HEK293T (cell line): ENCODE measurements around the gene NUBP1.

Source experiments
- ARNT ChIP-seq: fragments of 450-650 bp; IDR thresholded peaks from 2 replicates; pipeline ENCODE4 v1.6.1; 2017; ENCODE audit warnings: mild to moderate bottlenecking
- BHLHE40 ChIP-seq: fragments of 450-650 bp; IDR thresholded peaks from 2 replicates; pipeline ENCODE4 v1.6.1; 2016; ENCODE audit warnings: mild to moderate bottlenecking, moderate library complexity, borderline replicate concordance
- CTBP1 ChIP-seq: fragments of 450-650 bp; IDR thresholded peaks from 2 replicates; pipeline ENCODE4 v1.6.1; 2016; ENCODE audit warnings: borderline replicate concordance
- ELF4 ChIP-seq: fragments of 450-650 bp; IDR thresholded peaks from 2 replicates; pipeline ENCODE4 v1.6.1; 2017; ENCODE audit warnings: antibody characterized with exemption
- FOXA1 ChIP-seq: fragments of 450-650 bp; IDR thresholded peaks from 2 replicates; pipeline ENCODE4 v1.6.1; 2016; ENCODE audit warnings: mild to moderate bottlenecking
- FOXK2 ChIP-seq: fragments of 450-650 bp; IDR thresholded peaks from 2 replicates; pipeline ENCODE4 v1.6.1; 2016; ENCODE audit warnings: mild to moderate bottlenecking
- FOXM1 ChIP-seq: fragments of 450-650 bp; IDR thresholded peaks from 2 replicates; pipeline ENCODE4 v1.6.1; 2017; ENCODE audit warnings: mild to moderate bottlenecking, borderline replicate concordance
- LEF1 ChIP-seq: fragments of 450-650 bp; IDR thresholded peaks from 2 replicates; pipeline ENCODE4 v1.6.1; 2017; ENCODE audit warnings: mild to moderate bottlenecking, borderline replicate concordance
- SP1 ChIP-seq: fragments of 450-650 bp; IDR thresholded peaks from 2 replicates; pipeline ENCODE4 v1.6.1; 2017
- SUZ12 ChIP-seq: fragments of 450-650 bp; IDR thresholded peaks from 2 replicates; pipeline ENCODE4 v1.6.1; 2016; ENCODE audit warnings: mild to moderate bottlenecking
- TARDBP ChIP-seq: fragments of 450-650 bp; IDR thresholded peaks from 2 replicates; pipeline ENCODE4 v1.6.1; 2016
- TF ChIP-seq, protein P1 (sequence below): fragments of 450-650 bp; IDR thresholded peaks from 2 replicates; pipeline ENCODE4 v1.6.1; 2016

DNA sequence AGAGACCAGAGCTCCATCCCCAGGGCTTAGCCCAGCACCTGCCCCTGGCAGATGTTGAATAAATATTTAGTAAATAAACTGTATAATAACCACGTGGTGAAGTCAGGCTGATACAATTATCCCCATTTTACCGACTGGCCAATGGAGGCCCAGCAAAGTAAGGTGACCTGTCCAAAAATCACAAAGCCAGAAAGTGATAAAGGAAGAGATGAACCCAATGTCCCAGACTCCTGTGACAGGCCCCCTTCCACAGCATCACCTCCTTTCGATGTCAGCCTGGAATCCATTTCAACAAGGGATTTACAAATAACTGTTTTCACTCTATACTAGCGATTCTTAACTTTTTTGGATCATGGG lies 69.4 kb downstream of the NUBP1 start:
- TF ChIP-seq, protein P1, sequence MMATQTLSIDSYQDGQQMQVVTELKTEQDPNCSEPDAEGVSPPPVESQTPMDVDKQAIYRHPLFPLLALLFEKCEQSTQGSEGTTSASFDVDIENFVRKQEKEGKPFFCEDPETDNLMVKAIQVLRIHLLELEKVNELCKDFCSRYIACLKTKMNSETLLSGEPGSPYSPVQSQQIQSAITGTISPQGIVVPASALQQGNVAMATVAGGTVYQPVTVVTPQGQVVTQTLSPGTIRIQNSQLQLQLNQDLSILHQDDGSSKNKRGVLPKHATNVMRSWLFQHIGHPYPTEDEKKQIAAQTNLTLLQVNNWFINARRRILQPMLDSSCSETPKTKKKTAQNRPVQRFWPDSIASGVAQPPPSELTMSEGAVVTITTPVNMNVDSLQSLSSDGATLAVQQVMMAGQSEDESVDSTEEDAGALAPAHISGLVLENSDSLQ, result no peak
- TF ChIP-seq FOXA1 (no peak), SUZ12 (no peak), FOXM1 (no peak), CTBP1 (no peak), FOXK2 (no peak), LEF1 (no peak), ARNT (no peak), ELF4 (no peak), SP1 (no peak), TARDBP (no peak), BHLHE40 (no peak)
